H1 (cell line): Measurements from ENCODE around the gene FBXO41. TPM values are rescaled to one million over a fixed set of nuclear protein-coding genes. Genes with fewer than 3 reads are reported as not detected.

Source experiments
- CTCF ChIA-PET: fragments of 300-600 bp; sonication (Branson Sonifier 250); formaldehyde crosslinking; loops from one replicate; lab custom pipeline; 2021; ENCODE audit not compliant: partially characterized antibody; lab: Charles Lee
- POLR2A ChIA-PET: fragments of 300-600 bp; sonication (Branson Sonifier 250); formaldehyde crosslinking; loops from one replicate; lab custom pipeline; 2021; ENCODE audit warnings: inconsistent platforms; ENCODE audit not compliant: partially characterized antibody; lab: Charles Lee
- DNase-seq, 2 experiments: peaks; one replicate each; pipeline versions ENCODE4 v3.0.0 to v3.0.0-alpha.2; 2010 to 2022; ENCODE audit warnings: low spot score in 2 of 2, low read depth in 1 of 2, mixed read lengths in 1 of 2
- FAIRE-seq: peaks from 2 replicates; lab custom pipeline; 2011; peaks lifted over from hg19 to GRCh38; lab: Jason Lieb, UNC
- H2AFZ ChIP-seq: 2 replicates; pipeline ENCODE4 v1.8.1; 2012; ENCODE audit warnings: low read length, inconsistent platforms
- H2AK5ac ChIP-seq: 2 replicates; pipeline ENCODE4 v1.6.1; 2013; ENCODE audit warnings: low read depth, low read length
- H2BK120ac ChIP-seq: replicated peaks from 2 replicates; pipeline ENCODE3; 2013; ENCODE audit warnings: low read depth, low read length, inconsistent platforms
- H2BK12ac ChIP-seq: 2 replicates; pipeline ENCODE4 v1.6.1; 2013; ENCODE audit warnings: low read depth, low read length
- H2BK15ac ChIP-seq: 2 replicates; pipeline ENCODE4 v1.6.1; 2013; ENCODE audit warnings: low read length
- H2BK20ac ChIP-seq: 2 replicates; pipeline ENCODE4 v1.6.1; 2013; ENCODE audit warnings: low read length
- H2BK5ac ChIP-seq: 2 replicates; pipeline ENCODE4 v1.6.1; 2013; ENCODE audit warnings: low read depth, low read length
- H3K14ac ChIP-seq: 2 replicates; pipeline ENCODE4 v1.6.1; 2013; ENCODE audit warnings: inconsistent platforms; ENCODE audit not compliant: insufficient read length
- H3K18ac ChIP-seq: 2 replicates; pipeline ENCODE4 v1.6.1; 2013; ENCODE audit warnings: low read length; ENCODE audit errors: extremely low read depth
- H3K23ac ChIP-seq: 2 replicates; pipeline ENCODE4 v1.6.1; 2013; ENCODE audit warnings: inconsistent platforms; ENCODE audit not compliant: insufficient read length
- H3K23me2 ChIP-seq: 2 replicates; pipeline ENCODE4 v1.6.1; 2013; ENCODE audit warnings: low read depth, low read length
- H3K27ac ChIP-seq: 2 replicates; pipeline ENCODE4 v1.6.1; 2011; ENCODE audit warnings: low read depth, low read length, inconsistent platforms
- H3K27me3 ChIP-seq, 4 experiments: replicated peaks in 1 of 4; 1 replicate in 1 of 4; 2 replicates in 3 of 4; pipeline versions ENCODE4 v1.6.1 to v1.8.1; 2011 to 2013; ENCODE audit warnings: low read length in 3 of 4, mild to moderate bottlenecking in 3 of 4, inconsistent platforms in 2 of 4, mixed read lengths in 2 of 4, moderate library complexity in 1 of 4; ENCODE audit not compliant: control insufficient read depth in 3 of 4, insufficient read depth in 3 of 4; ENCODE audit errors: extremely low read depth in 1 of 4
- H3K36me3 ChIP-seq, 4 experiments: 2 replicates each; pipeline versions ENCODE4 v1.6.1 to v1.8.1; 2011 to 2013; ENCODE audit warnings: mild to moderate bottlenecking in 4 of 4, low read length in 3 of 4, moderate library complexity in 2 of 4, control low read depth in 1 of 4, inconsistent platforms in 1 of 4; ENCODE audit not compliant: insufficient read depth in 4 of 4, control insufficient read depth in 2 of 4
- H3K4ac ChIP-seq: replicated peaks from 2 replicates; pipeline ENCODE3; 2013; ENCODE audit warnings: low read length, low read depth, mixed read lengths, inconsistent platforms; ENCODE audit not compliant: insufficient read length
- H3K4me1 ChIP-seq, 4 experiments: replicated peaks in 1 of 4; 1 replicate in 1 of 4; 2 replicates in 3 of 4; pipeline versions ENCODE4 v1.6.1 to v1.8.1; 2011 to 2013; ENCODE audit warnings: low read length in 3 of 4, inconsistent platforms in 2 of 4, mixed read lengths in 1 of 4; ENCODE audit not compliant: insufficient read depth in 4 of 4, control insufficient read depth in 3 of 4
- H3K4me2 ChIP-seq, 2 experiments: 2 replicates each; pipeline versions ENCODE4 v1.6.1 to v1.8.1; 2011 to 2013; ENCODE audit warnings: low read depth in 2 of 2, low read length in 2 of 2, control low read depth in 1 of 2, inconsistent platforms in 1 of 2, mild to moderate bottlenecking in 1 of 2; ENCODE audit not compliant: insufficient read depth in 1 of 2
- H3K4me3 ChIP-seq, 4 experiments: fragments of 200-600, 300-600 bp in 1 of 4; sonication (generic), shearing (Covaris generic), sonication (Bioruptor Twin) in 1 of 4; 2 replicates each; pipeline versions ENCODE4 v1.5.1 to v1.8.1; 2011 to 2016; ENCODE audit warnings: low read length in 4 of 4, low read depth in 3 of 4, control low read depth in 2 of 4, inconsistent platforms in 2 of 4, mild to moderate bottlenecking in 2 of 4, mixed read lengths in 1 of 4, moderate library complexity in 1 of 4; ENCODE audit not compliant: insufficient read depth in 2 of 4; ENCODE audit errors: extremely low read depth in 1 of 4
- H3K56ac ChIP-seq: replicated peaks from 2 replicates; pipeline ENCODE3; 2013; ENCODE audit warnings: low read depth, mild to moderate bottlenecking, mixed read lengths, low read length, inconsistent platforms; ENCODE audit not compliant: insufficient read length
- H3K79me1 ChIP-seq: 2 replicates; pipeline ENCODE4 v1.6.1; 2013; ENCODE audit warnings: low read depth, low read length, control low read depth
- H3K79me2 ChIP-seq, 2 experiments: 2 replicates each; pipeline versions ENCODE4 v1.6.1 to v1.8.1; 2012 to 2013; ENCODE audit warnings: low read length in 2 of 2, mild to moderate bottlenecking in 2 of 2, inconsistent platforms in 1 of 2; ENCODE audit not compliant: insufficient read depth in 2 of 2, control insufficient read depth in 1 of 2
- H3K9ac ChIP-seq, 4 experiments: replicated peaks in 1 of 4; 1 replicate in 1 of 4; 2 replicates in 3 of 4; pipeline versions ENCODE4 v1.6.1 to v1.8.1; 2011 to 2013; ENCODE audit warnings: low read depth in 3 of 4, low read length in 3 of 4, control low read depth in 2 of 4, mild to moderate bottlenecking in 2 of 4, moderate library complexity in 2 of 4, inconsistent platforms in 1 of 4; ENCODE audit errors: extremely low read depth in 1 of 4
- H3K9me3 ChIP-seq, 2 experiments: 2 replicates each; pipeline versions ENCODE4 v1.6.1 to v1.8.1; 2012 to 2013; ENCODE audit warnings: mild to moderate bottlenecking in 2 of 2, moderate library complexity in 2 of 2, control low read depth in 1 of 2, inconsistent platforms in 1 of 2, low read depth in 1 of 2, low read length in 1 of 2, mixed read lengths in 1 of 2; ENCODE audit not compliant: insufficient read depth in 2 of 2
- H4K20me1 ChIP-seq, 2 experiments: replicated peaks in 1 of 2; 2 replicates each; pipeline versions ENCODE3 to v1.8.1; 2011 to 2013; ENCODE audit warnings: inconsistent platforms in 2 of 2, low read length in 2 of 2, mild to moderate bottlenecking in 1 of 2; ENCODE audit not compliant: insufficient read depth in 2 of 2, control insufficient read depth in 1 of 2
- H4K5ac ChIP-seq: 2 replicates; pipeline ENCODE4 v1.6.1; 2013; ENCODE audit warnings: low read length, low read depth, mixed read lengths, inconsistent platforms; ENCODE audit not compliant: insufficient read length
- H4K8ac ChIP-seq: 2 replicates; pipeline ENCODE4 v1.8.0; 2013; ENCODE audit warnings: mild to moderate bottlenecking, moderate library complexity, low read length, inconsistent platforms; ENCODE audit not compliant: insufficient read depth; ENCODE audit errors: extremely low read depth
- H4K91ac ChIP-seq: replicated peaks from 2 replicates; pipeline ENCODE3; 2013; ENCODE audit warnings: low read length, mixed read lengths, inconsistent platforms; ENCODE audit not compliant: insufficient read length
- NANOG ChIP-seq: IDR thresholded peaks from 2 replicates; pipeline ENCODE4 v1.6.1; 2011; ENCODE audit warnings: low read length, low read depth, mild to moderate bottlenecking, inconsistent platforms; ENCODE audit not compliant: insufficient read depth, poor library complexity, severe bottlenecking
- POLR2A ChIP-seq, 2 experiments: IDR thresholded peaks; 1 replicate in 1 of 2; 2 replicates in 1 of 2; pipeline ENCODE4 v1.6.1; 2011; ENCODE audit warnings: low read depth in 2 of 2, low read length in 2 of 2, mild to moderate bottlenecking in 2 of 2; ENCODE audit errors: control extremely low read depth in 1 of 2
- POLR2AphosphoS5 ChIP-seq: IDR thresholded peaks from 2 replicates; pipeline ENCODE4 v1.6.1; 2011; ENCODE audit warnings: low read depth, low read length
- WGBS, 2 experiments: shearing (Covaris generic) in 1 of 2; methylation state at CpG; one replicate each; pipeline versions ENCODE4 v1.1.6 to v1.1.7; 2013 to 2015; ENCODE audit warnings: low lambda C conversion rate in 2 of 2, mixed read lengths in 2 of 2, inconsistent platforms in 1 of 2, low coverage in 1 of 2, missing lambda C conversion rate in 1 of 2; ENCODE audit not compliant: insufficient replicate concordance in 2 of 2, insufficient coverage in 1 of 2, insufficient read length in 1 of 2; ENCODE audit errors: extremely low coverage in 1 of 2, missing lambda C conversion rate in 1 of 2; 5-methylcytosine and 5-hydroxymethylcytosine counted together
- polyA plus RNA-seq, 7 experiments: library from polyadenylated mRNA; depleted of rRNA in 3 of 7; stranded (reverse) in 5 of 7; unstranded in 2 of 7; fragments of >200 nt in 5 of 7; fragments of 200-250 nt in 2 of 7; gene quantifications; 1 replicate in 5 of 7; 2 replicates in 1 of 7; 4 replicates in 1 of 7; pipeline versions ENCODE4 v1.2.1 to v1.2.3, GENCODE V29; 2011 to 2013; ENCODE audit warnings: missing spikeins in 2 of 7, mixed read lengths in 2 of 7
- total RNA-seq: library from RNA; stranded (reverse); fragmentation: NEBNext Ultra II Directional; extraction: Animal tissue kit (Norgen Biotek cat#: 25700); gene quantifications from 2 replicates; pipeline ENCODE4 v1.2.1, GENCODE V29; 2021

FBXO41 gene
- total and polyA plus RNA-seq, 2 of the 8 experiments (the other 6 are each of a cell fraction or from before 2014, with no cell fraction given) = 11.2 to 14.3 TPM

GRCh38 chr2:73253901-73254300 lies 30.4 kb downstream of the FBXO41 start:
- Histone ChIP-seq H2AFZ (no peak overlapping the region), H4K8ac (no peak overlapping the region), H4K91ac (no peak overlapping the region), H3K27me3 (no peaks in the 10 kb centered on the region), H2BK12ac (no peak overlapping the region), H3K79me1 (no peaks in the 10 kb centered on the region), H3K9me3 (no peaks in the 10 kb centered on the region), H3K79me2 (no peaks in the 10 kb centered on the region), H4K20me1 (peaks cover 15 to 24% of the 10 kb centered on the region in 2 experiments), H2BK120ac (no peak overlapping the region), H3K23me2 (no peaks in the 10 kb centered on the region), H2AK5ac (no peak overlapping the region), H3K4me1 (peaks cover 0 to 7% (median 1%) of the 10 kb centered on the region in 4 experiments; a peak in 2 of 7 replicates), H2BK20ac (no peak overlapping the region), H3K4me3 (no peak overlapping the region), H3K4ac (no peak overlapping the region), H2BK15ac (no peak overlapping the region), H4K5ac (no peak overlapping the region), H3K9ac (no peak overlapping the region), H3K23ac (no peak overlapping the region), H3K36me3 (peaks cover 29 to 59% (median 42%) of the 10 kb centered on the region in 4 experiments), H3K56ac (no peak overlapping the region), H3K14ac (no peak overlapping the region), H3K4me2 (no peak overlapping the region), H3K27ac (no peak overlapping the region), H2BK5ac (no peak overlapping the region), H3K18ac (no peak overlapping the region)
- WGBS, 2 experiments = 87% methylated on average over 3 of the region's 3 CpGs; no CpG with 5 or more reads in 1 of the 2 experiments
- DNase-seq (no peak), FAIRE-seq (no peak)
- TF ChIP-seq NANOG (no peak), POLR2A (IDR thresholded peaks at IDR 0.05; ENCODE audit: control extremely low read depth in 1 of 2, low read depth in 2 of 2, low read length in 2 of 2) (peak in 1 of 2 experiments; percentile 43; a peak in 2 of 3 replicates), POLR2AphosphoS5 (peak; percentile 25; the same call in 1 of the 2 replicates)
- ChIA-PET CTCF (interaction anchor here (0.8 to 7.0 kb wide), 6 partner anchors 9 to 167 kb away, joined by 3 to 51 read pairs (median 4); partner anchors contain the start of genes CCT7 and PRADC1), POLR2A (interaction anchor here (0.6 to 6.5 kb wide), 12 partner anchors 8 to 36 kb away, joined by 3 to 105 read pairs (median 4); partner anchors contain the start of genes CCT7, FBXO41 and PRADC1)
